Activated naive CD8-positive, alpha-beta T cell treated with anti-CD3 and anti-CD28 coated beads, Interleukin-2, amount 50 U/mL, for 16 hours (primary cell): ENCODE results near the gene PRSS33.

Experiments used
- DNase-seq: peaks from one replicate; pipeline ENCODE4 v3.0.0-alpha.2; 2020; ENCODE audit warnings: low read depth, low spot score

Gene PRSS33, protein sequence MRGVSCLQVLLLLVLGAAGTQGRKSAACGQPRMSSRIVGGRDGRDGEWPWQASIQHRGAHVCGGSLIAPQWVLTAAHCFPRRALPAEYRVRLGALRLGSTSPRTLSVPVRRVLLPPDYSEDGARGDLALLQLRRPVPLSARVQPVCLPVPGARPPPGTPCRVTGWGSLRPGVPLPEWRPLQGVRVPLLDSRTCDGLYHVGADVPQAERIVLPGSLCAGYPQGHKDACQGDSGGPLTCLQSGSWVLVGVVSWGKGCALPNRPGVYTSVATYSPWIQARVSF

DNA sequence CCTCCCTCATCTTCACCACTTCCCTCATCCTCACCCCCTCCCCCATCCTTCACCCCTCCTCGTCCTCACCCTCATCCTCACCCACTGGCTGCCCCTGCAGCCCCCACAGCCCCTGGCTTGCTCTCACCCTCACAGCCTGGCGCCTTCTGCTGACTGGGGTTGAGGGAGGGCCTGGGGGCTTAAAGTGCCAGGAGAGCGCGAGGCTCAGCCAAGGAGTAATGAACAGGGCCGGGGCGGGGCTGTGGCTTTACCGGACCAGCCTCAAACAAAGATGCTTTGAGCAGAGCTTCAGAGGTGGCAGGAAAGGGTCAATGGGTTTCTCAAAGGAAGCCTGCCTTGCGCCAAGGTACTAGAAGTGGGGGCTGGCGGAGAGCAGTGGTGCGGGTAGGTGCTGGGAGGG is at the start of gene PRSS33:
Gene PRSS33, minus strand, starts transcription at position 155 of the 400 bp plus-strand sequence. CDS start 1,013 bp downstream, outside the sequence.
- no peak for DNase-seq

DNA sequence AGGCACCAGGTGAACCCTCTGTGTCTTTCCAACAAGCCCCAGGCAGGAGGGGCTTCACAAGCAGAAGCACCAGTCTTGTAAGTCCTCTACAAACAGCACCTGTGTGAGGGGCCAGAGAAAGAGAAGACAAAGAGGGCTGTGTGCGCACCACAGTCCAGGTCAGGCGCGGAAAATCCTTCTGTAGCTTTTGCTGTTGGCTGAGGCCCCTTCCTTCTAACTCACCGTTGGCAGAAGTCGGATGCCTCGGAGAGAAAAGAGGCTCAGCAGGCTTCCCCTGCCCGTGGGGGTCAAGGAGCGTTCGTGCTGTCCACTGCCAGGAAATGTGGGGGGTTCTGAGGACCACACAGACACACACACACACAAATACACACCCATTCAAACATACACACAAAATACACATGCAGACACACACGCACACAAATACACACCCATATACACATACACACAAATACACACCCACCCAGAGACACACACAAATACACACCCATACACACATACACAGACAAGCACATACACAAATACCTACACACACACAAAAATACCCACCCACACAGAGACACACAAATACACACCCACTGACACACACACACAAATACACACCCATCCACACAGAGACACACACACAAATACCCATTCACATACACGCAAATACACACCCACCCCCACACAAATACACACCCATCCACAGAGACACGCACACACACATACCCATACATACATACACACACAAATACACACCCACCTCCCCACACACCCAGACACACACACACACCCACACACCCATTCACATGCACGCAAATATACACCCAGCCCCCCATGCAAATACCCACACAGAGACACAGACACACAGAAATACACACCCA is 49.5 kb upstream of the PRSS33 start:
- no peak for DNase-seq

DNA sequence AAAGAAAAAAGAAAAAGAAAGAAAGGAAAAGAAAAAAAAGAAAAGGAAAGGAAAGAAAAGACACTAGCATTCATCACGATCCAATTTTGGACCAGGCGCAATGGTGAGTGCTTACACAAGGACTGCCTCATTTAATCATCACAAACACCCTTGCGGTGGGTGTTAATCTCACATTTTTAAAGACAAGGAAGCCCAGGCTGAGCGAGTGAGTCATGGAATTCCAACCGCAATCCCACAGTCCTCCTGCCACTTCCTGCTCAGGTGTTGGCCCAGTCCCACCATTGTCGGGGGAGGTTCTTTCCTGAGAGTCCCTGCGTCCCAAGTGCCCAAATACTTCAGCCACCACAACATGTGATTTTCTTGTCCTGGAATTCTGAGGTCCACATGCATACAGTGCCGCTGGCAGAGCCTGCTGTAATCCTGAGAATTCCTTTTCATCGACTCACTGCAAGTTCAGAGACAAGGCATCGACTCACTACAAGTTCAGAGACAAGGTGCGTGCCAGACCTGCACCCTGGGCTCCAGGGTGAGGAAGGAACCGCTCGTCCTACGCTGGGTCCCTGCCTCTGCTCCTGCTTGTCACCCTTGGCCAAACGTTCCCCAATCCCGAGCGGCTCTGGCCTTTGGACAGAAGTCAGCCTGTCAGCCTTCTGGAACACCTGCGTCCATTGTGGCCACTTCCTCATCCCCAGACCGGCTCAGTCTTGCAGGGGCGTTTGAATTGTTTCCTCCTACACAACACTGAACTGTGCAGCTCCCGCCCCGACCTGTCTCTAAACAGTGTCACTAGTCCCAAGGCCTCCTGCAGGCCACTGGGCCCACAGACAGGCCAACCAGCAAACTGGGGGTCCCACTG is 48.5 kb upstream of the PRSS33 start:
- no peak for DNase-seq

DNA sequence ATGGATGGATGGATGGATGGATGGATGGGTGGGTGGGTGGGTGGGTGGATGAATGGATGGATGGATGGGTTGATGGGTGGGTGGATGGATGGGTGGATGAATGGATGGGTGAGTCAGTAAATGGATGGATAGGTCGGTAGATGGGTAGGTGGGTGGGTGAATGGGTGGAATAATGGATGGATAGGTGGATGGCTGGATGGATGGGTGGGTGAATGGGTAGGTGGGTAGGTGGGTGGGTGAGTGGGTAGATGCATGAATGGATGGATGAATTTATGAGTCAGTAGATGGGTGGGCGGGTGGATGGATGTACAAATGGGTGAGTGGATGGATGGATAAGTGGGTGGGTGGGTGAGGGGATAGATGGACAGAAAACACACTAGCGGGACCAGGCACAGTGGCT is 47.6 kb upstream of the PRSS33 start:
- no peak for DNase-seq

DNA sequence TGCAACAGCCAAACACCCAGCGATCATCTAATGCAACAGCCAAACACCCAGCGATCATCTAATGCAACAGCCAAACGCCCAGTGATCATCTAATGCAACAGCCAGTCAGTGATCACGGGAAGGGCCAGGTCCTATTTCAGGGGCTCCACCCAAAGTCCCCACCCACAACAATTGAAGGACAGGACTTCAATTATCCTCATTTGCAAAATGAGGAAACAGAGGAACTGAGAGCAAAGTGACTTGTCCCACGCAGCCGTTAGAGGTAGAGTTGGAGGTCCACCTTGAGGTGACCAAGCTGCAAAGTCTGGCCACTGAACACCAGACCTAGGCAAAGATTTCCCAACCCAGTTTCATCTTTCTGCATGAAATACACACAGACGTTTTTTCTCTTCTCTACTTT is 46.4 kb upstream of the PRSS33 start:
- no peak for DNase-seq

DNA sequence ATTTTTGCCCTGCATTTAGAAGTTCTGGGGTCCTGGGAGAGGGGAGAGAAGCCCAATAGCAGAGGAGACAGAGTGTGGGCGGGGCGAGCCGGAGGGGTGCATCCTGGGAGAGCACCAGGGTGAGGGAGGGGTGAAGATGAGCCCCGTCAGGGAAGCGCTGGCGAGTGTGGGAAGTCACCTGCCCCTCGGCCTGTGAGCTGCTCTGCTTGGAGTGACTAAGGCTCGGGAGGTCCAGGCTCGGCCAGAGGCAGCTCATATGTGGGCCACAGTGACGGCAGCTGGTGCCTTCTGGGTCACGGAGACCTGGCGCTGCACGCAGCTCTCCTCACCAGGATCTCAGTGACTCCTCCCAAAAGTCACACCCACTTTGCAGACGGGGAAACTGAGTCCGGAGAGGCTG is 43.8 kb upstream of the PRSS33 start:
- DNase-seq, result no peak

DNA sequence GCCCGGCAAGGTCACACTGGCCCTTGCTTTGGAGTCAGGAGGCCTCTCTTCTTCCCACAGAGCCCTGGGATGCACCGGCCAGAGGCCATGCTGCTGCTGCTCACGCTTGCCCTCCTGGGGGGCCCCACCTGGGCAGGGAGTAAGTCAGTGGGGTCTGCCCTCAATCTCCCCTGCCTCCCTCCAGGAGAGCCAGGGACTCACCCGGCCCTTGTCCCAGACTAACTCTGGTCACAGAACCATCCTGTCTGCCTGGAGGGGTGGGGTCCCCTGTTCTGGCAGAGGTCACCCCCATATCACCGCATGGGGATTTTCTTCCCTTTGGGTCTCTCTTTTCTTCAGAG is 43.0 kb upstream of the PRSS33 start:
- no peak for DNase-seq

DNA sequence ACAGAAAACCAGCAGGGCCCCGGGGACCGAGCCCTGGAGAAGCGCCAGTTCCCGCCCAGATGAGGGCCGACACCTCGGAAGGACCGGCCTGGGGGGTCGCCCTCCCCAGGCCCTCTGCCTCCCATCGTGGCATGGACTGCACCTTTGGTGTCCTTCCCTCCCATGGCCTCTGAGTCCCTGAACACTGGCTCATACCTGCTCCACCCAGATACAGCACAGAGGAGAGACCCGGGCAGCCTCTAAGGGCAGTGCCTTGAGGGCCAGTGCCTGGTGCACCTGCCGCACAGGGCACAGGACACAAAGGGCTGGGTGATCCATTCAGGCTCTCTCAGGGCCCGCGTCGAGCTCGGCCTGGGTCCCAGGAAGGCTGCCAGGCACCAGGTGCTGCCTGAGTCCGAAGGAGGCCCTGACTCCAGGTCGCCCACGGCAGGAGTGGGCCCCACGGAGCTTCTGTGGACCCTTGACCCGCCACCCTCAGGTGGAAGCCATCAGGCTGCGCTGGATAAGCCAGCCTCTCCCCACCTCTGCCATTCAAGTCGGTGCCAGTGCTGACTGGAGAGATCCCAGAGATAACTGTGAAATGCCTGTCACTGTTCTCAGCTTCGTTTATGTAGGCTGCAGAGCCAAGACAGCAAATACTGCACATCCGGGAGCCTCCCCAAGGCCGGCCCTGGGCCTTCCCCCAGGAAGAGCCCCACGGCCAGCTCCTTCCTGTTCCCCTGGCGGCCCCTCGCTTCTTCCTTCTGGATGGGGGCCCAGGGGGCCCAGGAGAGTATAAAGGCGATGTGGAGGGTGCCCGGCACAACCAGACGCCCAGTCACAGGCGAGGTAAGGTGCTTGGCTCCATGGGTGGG is 42.4 kb upstream of the PRSS33 start, which contains the start of gene ZG16B:
Gene ZG16B, plus strand, starts transcription at position 803 of the 854 bp plus-strand sequence. CDS start 139 bp downstream, outside the sequence.
- DNase-seq, result no peak

DNA sequence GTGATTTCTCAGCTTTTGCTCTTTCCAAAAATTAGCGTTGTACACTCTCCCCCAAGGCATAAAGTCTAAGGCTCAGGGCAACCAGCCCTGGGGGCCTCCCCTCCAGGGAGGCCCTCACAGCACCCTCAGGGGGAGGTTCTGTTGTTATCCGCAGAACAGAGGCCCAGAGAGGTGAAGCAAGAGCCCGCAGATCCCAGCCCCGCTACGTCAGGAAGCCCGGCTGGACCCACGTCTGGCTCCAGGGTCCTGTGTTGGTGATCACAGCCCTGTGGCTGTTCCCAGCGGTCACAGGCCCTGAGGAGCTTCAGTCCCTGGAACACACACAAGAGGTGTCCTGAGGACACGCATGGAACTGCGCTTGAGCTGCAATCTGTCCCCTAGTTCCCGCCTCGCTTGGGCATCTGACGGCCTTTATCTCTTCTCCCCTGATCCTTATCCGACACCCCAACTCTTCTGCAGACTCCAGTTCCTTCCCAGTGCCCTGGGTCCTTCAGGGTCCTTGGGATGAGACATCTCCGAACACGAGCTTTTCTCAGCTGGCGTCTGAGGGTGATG is 41.6 kb upstream of the PRSS33 start:
- no peak for DNase-seq

DNA sequence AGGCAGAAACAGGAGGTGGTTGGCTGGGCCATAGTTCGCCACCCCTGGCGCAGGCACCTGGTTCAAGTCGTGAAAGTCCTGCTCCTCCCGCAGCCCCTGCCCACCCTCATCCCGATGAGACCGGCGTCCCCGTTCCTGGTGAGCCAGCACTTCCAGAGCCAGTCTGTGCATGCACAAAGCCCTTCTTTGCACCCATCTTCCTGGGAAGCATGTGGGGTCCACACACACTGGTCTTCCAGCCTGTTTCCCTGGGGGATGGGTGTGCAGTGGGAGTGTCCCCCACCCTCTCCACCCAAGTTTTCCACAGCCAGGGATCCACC is 41.1 kb upstream of the PRSS33 start:
- no peak for DNase-seq

DNA sequence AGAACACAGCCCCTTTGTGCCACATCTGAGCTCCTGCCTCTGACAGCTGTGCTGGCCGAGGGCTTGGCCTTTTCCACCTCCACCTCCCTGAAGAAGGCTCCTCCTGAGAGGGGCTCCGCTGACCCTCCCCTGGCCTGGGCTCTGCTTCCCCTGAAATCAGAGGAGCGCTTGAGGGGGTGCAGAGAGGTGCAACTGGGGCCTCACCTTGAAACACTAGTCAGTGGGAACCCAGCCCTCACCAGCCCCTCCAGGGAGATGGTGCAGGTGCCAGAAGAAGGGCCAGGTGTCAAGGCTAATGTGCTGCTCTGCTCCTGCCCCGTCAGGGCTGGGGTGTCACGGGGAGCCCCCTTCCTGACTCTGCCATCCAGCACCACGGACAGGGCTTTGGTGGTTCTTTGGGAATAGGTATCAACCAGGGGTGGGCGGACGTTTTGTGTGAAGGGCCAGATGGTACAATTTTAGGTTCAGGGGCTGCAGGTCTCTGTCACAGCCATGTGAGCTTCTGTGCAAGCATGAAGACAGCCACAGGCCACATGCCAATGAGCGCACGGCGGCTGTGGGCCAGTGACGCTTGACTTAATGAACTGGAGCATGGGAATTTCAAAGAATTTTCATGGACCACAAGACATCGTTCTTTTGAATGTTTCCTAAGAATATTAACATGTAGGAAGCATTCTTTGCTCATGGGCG is 40.6 kb upstream of the PRSS33 start:
- DNase-seq, result no peak

DNA sequence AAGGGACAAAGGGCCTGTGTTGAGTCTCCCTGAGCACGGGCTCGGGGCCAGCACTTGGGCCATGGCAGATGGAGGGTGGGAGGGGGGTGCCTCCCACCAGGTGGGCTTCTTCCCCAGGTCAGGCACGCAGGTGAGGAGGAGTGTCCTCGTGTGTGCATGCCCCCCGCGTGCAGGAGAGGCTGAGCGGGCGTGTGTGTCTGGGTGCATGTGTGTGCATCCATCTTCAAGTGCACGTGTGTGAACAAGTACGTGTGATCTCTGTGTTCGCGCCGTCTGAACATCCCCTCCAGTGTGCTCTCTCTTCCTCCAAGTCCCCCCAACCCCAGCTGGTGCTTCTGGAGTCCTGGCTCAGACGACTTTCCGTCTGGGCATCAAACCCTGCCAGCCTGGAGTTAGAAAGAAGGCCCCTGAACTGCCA is 40.0 kb upstream of the PRSS33 start:
- DNase-seq, result no peak

DNA sequence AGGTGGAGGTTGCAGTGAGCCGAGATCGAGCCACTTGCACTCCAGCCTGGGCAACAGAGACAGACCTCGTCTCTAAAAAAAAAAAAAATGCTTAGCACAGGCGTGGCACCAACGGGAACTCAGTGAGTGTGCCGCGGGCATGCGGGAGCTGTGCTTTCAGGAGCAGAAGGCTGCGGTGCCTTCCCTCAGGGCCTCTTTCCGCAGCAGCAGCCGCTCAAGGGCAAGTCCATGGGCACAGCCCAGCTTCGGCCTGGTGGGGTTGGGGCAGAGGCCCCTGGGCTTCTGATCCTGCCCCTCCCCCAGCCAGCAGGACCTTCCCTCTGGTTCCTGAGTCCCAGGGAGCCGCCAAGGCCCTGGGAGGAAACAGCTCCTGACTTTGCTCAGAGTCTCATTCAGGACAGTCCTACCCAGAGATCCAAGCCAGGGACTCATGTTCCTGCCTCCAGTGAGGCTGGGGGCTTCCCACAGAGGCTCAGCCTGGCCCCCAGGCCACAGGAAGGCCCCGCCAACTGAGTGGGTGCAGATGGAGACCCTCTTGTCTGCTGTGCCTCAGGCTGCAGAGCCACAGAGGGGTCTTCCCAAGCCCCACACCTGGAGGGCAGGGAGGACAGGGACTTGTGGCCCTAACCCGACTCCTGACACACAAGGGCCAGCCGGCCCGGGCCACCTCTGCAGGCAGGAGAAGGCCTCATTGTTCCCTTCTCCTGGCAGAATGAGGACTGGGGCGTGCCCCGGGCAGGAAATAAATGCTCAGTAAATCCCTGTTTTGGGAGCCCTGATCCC is 39.4 kb upstream of the PRSS33 start:
- DNase-seq, result no peak

DNA sequence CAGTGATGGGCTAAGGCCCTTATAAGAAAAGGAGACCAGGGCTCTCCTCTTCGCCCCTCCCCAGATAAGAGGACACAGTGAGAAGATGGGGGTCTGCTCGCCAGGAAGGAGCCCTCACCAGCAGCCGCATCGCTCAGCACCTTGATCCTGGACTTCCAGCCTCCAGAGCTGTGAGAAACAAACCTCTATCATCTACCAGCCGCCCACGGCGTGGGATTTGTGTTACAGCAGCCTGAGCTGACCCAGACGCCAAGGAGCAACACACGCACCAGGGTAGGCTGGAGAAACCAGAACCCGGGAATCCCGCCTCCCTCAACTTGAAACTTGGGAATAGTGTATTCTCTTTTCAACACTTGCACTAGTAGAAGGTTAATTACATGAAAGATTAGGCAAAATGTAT is 38.5 kb upstream of the PRSS33 start:
- DNase-seq, result no peak

DNA sequence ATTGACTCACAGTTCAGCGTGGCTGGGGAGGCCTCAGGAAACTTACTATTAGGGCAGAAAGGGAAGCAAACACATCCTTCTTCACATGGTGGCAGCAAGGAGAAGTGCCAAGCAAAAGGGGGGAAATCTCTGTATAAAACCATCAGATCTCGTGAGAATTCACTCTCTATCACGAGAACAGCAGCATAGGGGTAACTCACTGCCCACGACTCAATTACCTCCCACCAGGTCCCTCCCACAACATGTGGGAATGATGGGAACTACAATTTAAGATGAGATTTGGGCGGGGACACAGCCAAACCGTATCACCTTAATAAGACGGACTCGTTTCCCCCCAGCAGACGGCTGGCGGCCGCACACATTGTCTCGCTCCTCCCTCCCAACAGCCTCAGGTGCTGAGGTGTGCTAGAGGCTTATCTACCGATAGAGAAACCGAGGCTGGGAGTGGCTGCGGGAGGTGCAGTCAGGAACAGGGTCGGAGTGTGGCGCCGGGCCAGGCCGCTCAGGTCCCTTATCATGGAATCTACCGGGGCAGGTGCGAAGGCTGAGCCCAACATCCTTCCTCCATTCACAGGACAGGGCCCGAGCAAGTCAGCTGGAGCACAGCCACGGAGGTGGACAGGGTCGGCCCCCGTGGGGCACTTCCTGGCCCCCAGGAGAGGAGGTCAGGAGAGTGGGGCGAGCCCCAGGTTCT is 37.8 kb upstream of the PRSS33 start:
- DNase-seq, result no peak

DNA sequence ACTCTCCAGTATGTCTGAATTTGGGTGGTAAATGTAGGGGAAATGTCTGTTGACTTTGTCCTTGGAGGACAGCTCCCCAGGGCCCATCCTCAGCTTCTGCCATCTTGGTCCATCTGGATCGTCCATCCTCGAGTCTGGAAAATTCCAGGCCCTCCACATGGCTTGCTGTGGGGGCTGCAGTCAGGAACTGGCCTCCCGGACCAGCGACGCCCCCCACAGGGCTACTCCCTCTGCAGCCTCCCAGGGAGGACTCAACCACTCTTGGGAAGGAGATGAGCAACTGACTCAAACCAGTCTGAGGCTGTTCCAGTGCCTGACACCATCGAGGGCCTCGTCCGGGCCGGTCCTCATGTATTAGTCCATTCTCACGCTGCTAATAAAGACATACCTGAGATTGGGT is 37.3 kb upstream of the PRSS33 start:
- DNase-seq, result no peak

DNA sequence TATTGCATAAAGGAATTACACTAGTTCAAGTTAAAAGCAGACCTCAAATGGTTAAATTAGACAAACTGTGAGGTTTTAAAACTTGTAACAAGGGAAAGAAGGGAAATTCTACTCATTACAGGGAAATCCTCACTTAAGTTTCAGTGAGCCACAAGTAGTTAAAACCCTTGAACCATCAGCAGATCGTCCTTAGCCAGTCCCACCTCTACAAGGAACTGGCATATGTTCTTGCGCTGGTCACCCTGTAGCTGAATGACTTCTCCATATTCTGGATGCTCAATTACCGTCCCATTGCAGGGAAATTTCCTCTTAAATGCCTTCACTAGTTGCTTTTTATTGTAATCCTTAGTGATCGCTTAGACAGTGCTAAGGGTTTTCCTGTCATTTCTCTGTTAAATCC is 35.1 kb upstream of the PRSS33 start:
- DNase-seq, result no peak

DNA sequence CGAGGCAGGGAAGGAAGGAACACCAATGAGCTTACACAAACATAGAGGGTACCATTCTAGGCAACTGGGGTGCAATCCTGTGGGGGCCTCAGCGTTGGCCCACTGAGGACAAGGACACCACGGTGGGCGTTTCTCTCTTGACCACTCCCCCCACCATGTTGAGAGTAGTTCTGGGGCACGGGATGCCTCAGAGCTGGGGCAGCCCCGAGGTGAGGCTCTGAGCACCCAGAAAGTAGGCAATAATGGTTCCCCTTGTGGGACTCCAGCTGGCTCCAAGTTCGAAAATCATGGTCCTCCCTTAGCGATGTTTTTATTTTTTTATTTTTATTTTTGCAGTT is 34.8 kb upstream of the PRSS33 start:
- DNase-seq, result no peak

DNA sequence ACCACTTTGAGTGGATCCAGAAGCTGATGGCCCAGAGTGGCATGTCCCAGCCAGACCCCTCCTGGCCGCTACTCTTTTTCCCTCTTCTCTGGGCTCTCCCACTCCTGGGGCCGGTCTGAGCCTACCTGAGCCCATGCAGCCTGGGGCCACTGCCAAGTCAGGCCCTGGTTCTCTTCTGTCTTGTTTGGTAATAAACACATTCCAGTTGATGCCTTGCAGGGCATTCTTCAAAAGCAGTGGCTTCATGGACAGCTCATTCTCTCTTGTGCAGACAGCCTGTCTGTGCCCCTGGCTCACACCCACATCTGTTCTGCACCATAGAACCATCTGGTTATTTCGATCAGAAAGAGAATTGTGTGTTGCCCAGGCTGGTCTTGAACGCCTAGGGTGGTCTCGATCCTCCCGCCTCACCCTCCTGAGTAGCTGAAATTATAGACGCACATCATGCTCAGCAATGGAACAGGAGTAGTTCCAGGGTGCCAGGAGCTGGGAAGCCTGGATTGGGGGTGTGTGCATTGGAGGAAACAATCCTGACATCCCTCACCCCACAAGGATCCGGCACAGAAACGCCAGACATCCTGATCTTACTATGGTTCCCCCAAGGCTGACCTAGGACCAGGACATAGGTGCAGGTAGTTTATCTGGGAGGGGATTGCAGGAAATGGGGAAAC is 34.3 kb upstream of the PRSS33 start:
- no peak for DNase-seq
